ENCODE measurements around the gene SLC26A9.

- no peak for TF ChIP-seq ZNF133 (tag by site-specific recombination; IDR thresholded peaks at IDR 0.05)
- no peak for TF ChIP-seq CTCF (tag by site-specific recombination; IDR thresholded peaks at IDR 0.05)
- TF ChIP-seq KLF1 (tag by site-specific recombination; IDR thresholded peaks at IDR 0.05) = no peak
- TF ChIP-seq ZNF274 (IDR thresholded peaks at IDR 0.05; ENCODE audit: low read length) = no peak
- TF ChIP-seq ZNF274 (tag by site-specific recombination; IDR thresholded peaks at IDR 0.05; ENCODE audit: borderline replicate concordance) = no peak
- TF ChIP-seq ZNF324 (tag by site-specific recombination; IDR thresholded peaks at IDR 0.05) = no peak
- no peak for TF ChIP-seq PRDM1 (tag by site-specific recombination; IDR thresholded peaks at IDR 0.05)
- TF ChIP-seq ZEB2 (tag by site-specific recombination; IDR thresholded peaks at IDR 0.05) = no peak
- TF ChIP-seq MEIS1 (CRISPR knock-in tag; IDR thresholded peaks at IDR 0.05; ENCODE audit: borderline replicate concordance) = no peak
- TF ChIP-seq PBX3 (CRISPR knock-in tag; IDR thresholded peaks at IDR 0.05) = no peak
- TF ChIP-seq TRIM28 (IDR thresholded peaks at IDR 0.05; ENCODE audit: borderline replicate concordance, low read length) = no peak
- TF ChIP-seq ZNF837 (tag by site-specific recombination; IDR thresholded peaks at IDR 0.05) = no peak
- TF ChIP-seq ZNF596 (tag by site-specific recombination; IDR thresholded peaks at IDR 0.05) = no peak
Measured at GRCh38 chr1:205970486-205970885, 27.2 kb upstream of the SLC26A9 start.
